HG02759 (cell line): Measurements from ENCODE around the gene TRABD.

ENCODE experiments used
- ATAC-seq: cut with Tn5 transposase; IDR thresholded peaks from one replicate; pipeline ENCODE4 v1.9.1; 2021; ENCODE audit warnings: mild to moderate bottlenecking, moderate library complexity; ENCODE audit not compliant: unreplicated experiment

TRABD gene

GRCh38 chr22:50233223-50233622 lies 47.5 kb downstream of the TRABD start:
- ATAC-seq = no peak

- ATAC-seq = no peak
Observed at GRCh38 chr22:50236731-50237409, 51.2 kb downstream of the TRABD start.

- no peak for ATAC-seq
Observed at GRCh38 chr22:50238755-50239154, 53.0 kb downstream of the TRABD start.

GRCh38 chr22:50242406-50242949 lies 56.8 kb downstream of the TRABD start:
- no peak for ATAC-seq

GRCh38 chr22:50243685-50244419 lies 58.1 kb downstream of the TRABD start:
- ATAC-seq = no peak

GRCh38 chr22:50244420-50245213 lies 58.9 kb downstream of the TRABD start, which contains the start of gene TUBGCP6:
Gene TUBGCP6, minus strand, starts transcription at chr22:50245023. Its CDS starts 564 bp downstream, at chr22:50244459.
- ATAC-seq = peak; percentile 82

- ATAC-seq = no peak
Observed at GRCh38 chr22:50245214-50246072, 59.7 kb downstream of the TRABD start.

GRCh38 chr22:50246242-50247175 lies 60.8 kb downstream of the TRABD start:
- ATAC-seq = no peak

- ATAC-seq = no peak
Observed at GRCh38 chr22:50247748-50248147, 62.0 kb downstream of the TRABD start.

- ATAC-seq = no peak
Observed at GRCh38 chr22:50248196-50249081, 62.7 kb downstream of the TRABD start.
